ENCODE data around the gene FHOD3. TPM values are rescaled to one million over a fixed set of nuclear protein-coding genes. Genes with fewer than 3 reads are reported as not detected.

The FHOD3 gene
- total and polyA plus RNA-seq, 5 experiments from 2014 or later = not detected

- H3K27me3 Mint-ChIP-seq = peaks cover 3 to 22% (median 5%) of the 10 kb centered on the region in 5 donors
- no peaks in the 10 kb centered on the region for H3K4me1 Mint-ChIP-seq
- H3K9me3 Mint-ChIP-seq = peaks cover 0 to 1% (median 0%) of the 10 kb centered on the region in 9 donors
- DNase-seq (no peak), ATAC-seq (no peak)
- POLR2A ChIA-PET = no interaction called here
- no peaks in the 10 kb centered on the region for H3K36me3 Mint-ChIP-seq
- no peak overlapping the region for H3K27ac Mint-ChIP-seq
- H3K4me3 Mint-ChIP-seq = no peak overlapping the region
Measured at GRCh38 chr18:36402765-36403396, 105.4 kb downstream of the FHOD3 start.

GRCh38 chr18:36403896-36404820, 106.6 kb downstream of the FHOD3 start:
- peaks cover 0 to 34% (median 5%) of the 10 kb centered on the region in 5 donors for H3K27me3 Mint-ChIP-seq
- no peaks in the 10 kb centered on the region for H3K36me3 Mint-ChIP-seq
- ATAC-seq (no peak), DNase-seq (no peak)
- H3K9me3 Mint-ChIP-seq = peaks cover 0 to 11% (median 0%) of the 10 kb centered on the region in 9 donors
- no peaks in the 10 kb centered on the region for H3K4me1 Mint-ChIP-seq
- H3K27ac Mint-ChIP-seq = no peak overlapping the region
- POLR2A ChIA-PET = no interaction called here
- no peak overlapping the region for H3K4me3 Mint-ChIP-seq

- no peak overlapping the region for H3K4me3 Mint-ChIP-seq
- POLR2A ChIA-PET = no interaction called here
- peaks cover 0 to 11% (median 0%) of the 10 kb centered on the region in 9 donors for H3K9me3 Mint-ChIP-seq
- ATAC-seq = no peak
- H3K36me3 Mint-ChIP-seq = no peaks in the 10 kb centered on the region
- H3K4me1 Mint-ChIP-seq = no peaks in the 10 kb centered on the region
- no peak overlapping the region for H3K27ac Mint-ChIP-seq
- DNase-seq = no peak
- H3K27me3 Mint-ChIP-seq = peaks cover 0 to 31% (median 3%) of the 10 kb centered on the region in 5 donors
Measured at GRCh38 chr18:36405611-36406010, 108.1 kb downstream of the FHOD3 start.

- no peak for DNase-seq
- POLR2A ChIA-PET = no interaction called here
- Mint-ChIP-seq H3K27ac (no peak overlapping the region), H3K4me1 (no peaks in the 10 kb centered on the region), H3K27me3 (peaks cover 0 to 27% (median 3%) of the 10 kb centered on the region in 5 donors), H3K36me3 (no peaks in the 10 kb centered on the region), H3K4me3 (no peak overlapping the region), H3K9me3 (peaks cover 0 to 11% (median 0%) of the 10 kb centered on the region in 9 donors)
- ATAC-seq = no peak
Measured at GRCh38 chr18:36406805-36407204, 109.3 kb downstream of the FHOD3 start.

- DNase-seq = no peak
- Mint-ChIP-seq H3K4me3 (no peak overlapping the region), H3K27ac (no peak overlapping the region), H3K9me3 (peaks cover 0 to 11% (median 0%) of the 10 kb centered on the region in 9 donors), H3K36me3 (no peaks in the 10 kb centered on the region), H3K4me1 (no peaks in the 10 kb centered on the region), H3K27me3 (peaks cover 0 to 27% (median 3%) of the 10 kb centered on the region in 5 donors)
- POLR2A ChIA-PET = no interaction called here
- no peak for ATAC-seq
Measured at GRCh38 chr18:36408606-36409005, 111.1 kb downstream of the FHOD3 start.

- Mint-ChIP-seq H3K27me3 (peaks cover 0 to 34% (median 3%) of the 10 kb centered on the region in 5 donors), H3K4me3 (no peak overlapping the region)
Measured at GRCh38 chr18:36409779-36410178, 112.3 kb downstream of the FHOD3 start.

GRCh38 chr18:36410346-36410745, 112.8 kb downstream of the FHOD3 start:
- no peak overlapping the region for H3K4me3 Mint-ChIP-seq
- POLR2A ChIA-PET = no interaction called here
- peaks cover 0 to 11% (median 0%) of the 10 kb centered on the region in 9 donors for H3K9me3 Mint-ChIP-seq
- DNase-seq = no peak
- ATAC-seq = no peak
- H3K27me3 Mint-ChIP-seq = peaks cover 1 to 38% (median 3%) of the 10 kb centered on the region in 5 donors
- H3K36me3 Mint-ChIP-seq = no peaks in the 10 kb centered on the region
- no peak overlapping the region for H3K27ac Mint-ChIP-seq
- H3K4me1 Mint-ChIP-seq = no peaks in the 10 kb centered on the region

More at GRCh38 chr18:36409779-36410178, 112.3 kb downstream of the FHOD3 start:
- POLR2A ChIA-PET = no interaction called here
- no peak overlapping the region for H3K27ac Mint-ChIP-seq
- peaks cover 0 to 11% (median 0%) of the 10 kb centered on the region in 9 donors for H3K9me3 Mint-ChIP-seq
- no peak for ATAC-seq
- no peak for DNase-seq
- H3K4me1 Mint-ChIP-seq = no peaks in the 10 kb centered on the region
- H3K36me3 Mint-ChIP-seq = no peaks in the 10 kb centered on the region

GRCh38 chr18:36411745-36412168, 114.2 kb downstream of the FHOD3 start:
- H3K9me3 Mint-ChIP-seq = peaks cover 0 to 11% (median 0%) of the 10 kb centered on the region in 9 donors
- no peak for DNase-seq

GRCh38 chr18:36412778-36413177, 115.3 kb downstream of the FHOD3 start:
- POLR2A ChIA-PET = no interaction called here
- Mint-ChIP-seq H3K27me3 (peaks cover 0 to 47% (median 8%) of the 10 kb centered on the region in 5 donors), H3K9me3 (peaks cover 0 to 10% (median 0%) of the 10 kb centered on the region in 9 donors), H3K4me1 (no peaks in the 10 kb centered on the region), H3K4me3 (no peak overlapping the region), H3K36me3 (no peaks in the 10 kb centered on the region), H3K27ac (no peak overlapping the region)
- DNase-seq (no peak), ATAC-seq (no peak)

More at GRCh38 chr18:36411745-36412168, 114.2 kb downstream of the FHOD3 start:
- H3K36me3 Mint-ChIP-seq = no peaks in the 10 kb centered on the region
- H3K4me1 Mint-ChIP-seq = no peaks in the 10 kb centered on the region
- POLR2A ChIA-PET = no interaction called here
- H3K4me3 Mint-ChIP-seq = no peak overlapping the region
- peaks cover 1 to 45% (median 5%) of the 10 kb centered on the region in 5 donors for H3K27me3 Mint-ChIP-seq
- no peak overlapping the region for H3K27ac Mint-ChIP-seq
- no peak for ATAC-seq

GRCh38 chr18:36415171-36415570, 117.7 kb downstream of the FHOD3 start:
- H3K27ac Mint-ChIP-seq = no peak overlapping the region
- no peaks in the 10 kb centered on the region for H3K36me3 Mint-ChIP-seq
- DNase-seq (no peak), ATAC-seq (no peak)
- H3K4me1 Mint-ChIP-seq = no peaks in the 10 kb centered on the region
- POLR2A ChIA-PET = no interaction called here
- peaks cover 3 to 36% (median 8%) of the 10 kb centered on the region in 5 donors for H3K27me3 Mint-ChIP-seq
- no peaks in the 10 kb centered on the region for H3K9me3 Mint-ChIP-seq
- no peak overlapping the region for H3K4me3 Mint-ChIP-seq

GRCh38 chr18:36415625-36416024, 118.1 kb downstream of the FHOD3 start:
- Mint-ChIP-seq H3K36me3 (no peaks in the 10 kb centered on the region), H3K27me3 (peaks cover 3 to 36% (median 8%) of the 10 kb centered on the region in 5 donors), H3K4me3 (no peak overlapping the region), H3K4me1 (no peaks in the 10 kb centered on the region), H3K9me3 (no peaks in the 10 kb centered on the region), H3K27ac (no peak overlapping the region)
- ATAC-seq (no peak), DNase-seq (no peak)
- POLR2A ChIA-PET = no interaction called here

- Mint-ChIP-seq H3K9me3 (no peaks in the 10 kb centered on the region), H3K27ac (no peak overlapping the region), H3K4me1 (no peaks in the 10 kb centered on the region), H3K27me3 (peaks cover 7 to 39% (median 19%) of the 10 kb centered on the region in 5 donors), H3K36me3 (no peaks in the 10 kb centered on the region), H3K4me3 (no peak overlapping the region)
- no peak for ATAC-seq
- POLR2A ChIA-PET = no interaction called here
- DNase-seq = no peak
Measured at GRCh38 chr18:36419188-36419899, 121.8 kb downstream of the FHOD3 start.

Measured in naive thymus-derived CD8-positive, alpha-beta T cell (primary cell).